Endothelial cell of umbilical vein (primary cell): Measurements from ENCODE around the gene LYRM2. TPM values are rescaled to one million over a fixed set of nuclear protein-coding genes. Genes with fewer than 3 reads are reported as not detected.

ENCODE experiments used
- BruUV-seq: library from RNA; stranded (reverse); fragments of 400-500 nt; replicated peaks from 2 replicates; lab custom pipeline; 2021; lab: Mats Ljungman, UMichigan
- CTCF ChIA-PET: fragments of 300-600, 350-600 bp; sonication (Branson Sonifier 250); formaldehyde crosslinking; loops from one replicate; lab custom pipeline; 2021; ENCODE audit warnings: antibody characterized with exemption, inconsistent platforms; lab: Charles Lee
- POLR2A ChIA-PET: fragments of 300-600, 350-600 bp; sonication (Branson Sonifier 250); formaldehyde crosslinking; loops from one replicate; lab custom pipeline; 2021; ENCODE audit warnings: antibody characterized with exemption, inconsistent platforms; lab: Charles Lee
- DNase-seq: peaks from one replicate; pipeline ENCODE4 v3.0.0-alpha.2; 2011; ENCODE audit warnings: low read depth, low spot score
- FAIRE-seq: peaks from 2 replicates; lab custom pipeline; 2011; peaks lifted over from hg19 to GRCh38; lab: Jason Lieb, UNC
- H2AFZ ChIP-seq: 2 replicates; pipeline ENCODE4 v1.6.0; 2012; ENCODE audit warnings: low read depth, low read length, control low read depth, inconsistent platforms
- H3K27ac ChIP-seq: 2 replicates; pipeline ENCODE4 v1.5.1; 2011; ENCODE audit warnings: low read depth, mild to moderate bottlenecking, control low read depth, low read length, moderate library complexity; ENCODE audit not compliant: insufficient read depth
- H3K27me3 ChIP-seq, 2 experiments: 2 replicates each; pipeline versions ENCODE4 v1.6.0 to v1.6.1; 2011; ENCODE audit warnings: low read length in 2 of 2, mixed read lengths in 1 of 2; ENCODE audit not compliant: control insufficient read depth in 2 of 2, insufficient read depth in 2 of 2
- H3K36me3 ChIP-seq, 2 experiments: 2 replicates in 1 of 2; 3 replicates in 1 of 2; pipeline ENCODE4 v1.5.1; 2011; ENCODE audit warnings: low read length in 2 of 2, mild to moderate bottlenecking in 1 of 2, moderate library complexity in 1 of 2; ENCODE audit not compliant: control insufficient read depth in 2 of 2, insufficient read depth in 2 of 2; ENCODE audit errors: extremely low read depth in 1 of 2
- H3K4me1 ChIP-seq: 3 replicates; pipeline ENCODE4 v1.5.1; 2011; ENCODE audit warnings: mild to moderate bottlenecking, low read length; ENCODE audit not compliant: control insufficient read depth, insufficient read depth; ENCODE audit errors: extremely low read depth
- H3K4me2 ChIP-seq: 2 replicates; pipeline ENCODE4 v1.6.1; 2011; ENCODE audit warnings: low read length, control low read depth, mixed read lengths; ENCODE audit not compliant: insufficient read depth
- H3K4me3 ChIP-seq, 3 experiments: fragments of 200-600 bp in 1 of 3; sonication (generic), shearing (Covaris generic) in 1 of 3; replicated peaks in 1 of 3; 2 replicates each; pipeline ENCODE4 v1.5.1; 2011 to 2016; ENCODE audit warnings: control low read depth in 3 of 3, low read length in 3 of 3, mild to moderate bottlenecking in 2 of 3, inconsistent platforms in 1 of 3, low read depth in 1 of 3, moderate library complexity in 1 of 3; ENCODE audit not compliant: insufficient read depth in 1 of 3
- H3K79me2 ChIP-seq: 2 replicates; pipeline ENCODE4 v1.6.0; 2012; ENCODE audit warnings: low read length, inconsistent platforms; ENCODE audit not compliant: control insufficient read depth, insufficient read depth
- H3K9ac ChIP-seq: replicated peaks from 2 replicates; pipeline ENCODE3; 2011; ENCODE audit warnings: low read length, control low read depth; ENCODE audit not compliant: insufficient read depth; ENCODE audit errors: extremely low read depth
- H3K9me1 ChIP-seq: replicated peaks from 3 replicates; pipeline ENCODE4 v1.6.0; 2011; ENCODE audit warnings: mild to moderate bottlenecking, low read length; ENCODE audit not compliant: control insufficient read depth, insufficient read depth; ENCODE audit errors: extremely low read depth
- H3K9me3 ChIP-seq: replicated peaks from 2 replicates; pipeline ENCODE4 v1.5.1; 2012; ENCODE audit warnings: low read length, inconsistent platforms; ENCODE audit not compliant: control insufficient read depth, insufficient read depth
- H4K20me1 ChIP-seq: replicated peaks from 2 replicates; pipeline ENCODE3; 2011; ENCODE audit warnings: mild to moderate bottlenecking, low read length; ENCODE audit not compliant: control insufficient read depth, insufficient read depth; ENCODE audit errors: extremely low read depth
- EZH2 ChIP-seq: IDR thresholded peaks from 2 replicates; pipeline ENCODE4 v1.6.1; 2012; ENCODE audit warnings: borderline replicate concordance, low read depth, mild to moderate bottlenecking, moderate library complexity, low read length, inconsistent platforms; ENCODE audit not compliant: severe bottlenecking
- FOS ChIP-seq: IDR thresholded peaks from 2 replicates; pipeline ENCODE4 v1.6.1; 2011; ENCODE audit warnings: mild to moderate bottlenecking, low read length, moderate library complexity, borderline replicate concordance; ENCODE audit not compliant: insufficient read depth
- GATA2 ChIP-seq: IDR thresholded peaks from 2 replicates; pipeline ENCODE4 v1.7.0; 2011; ENCODE audit warnings: low read depth, mild to moderate bottlenecking, moderate library complexity, mixed read lengths, low read length; ENCODE audit not compliant: insufficient read length, insufficient read depth
- JUN ChIP-seq: IDR thresholded peaks from 2 replicates; pipeline ENCODE4 v1.6.1; 2011; ENCODE audit warnings: borderline replicate concordance, low read depth; ENCODE audit not compliant: insufficient read length, insufficient read depth
- MYC ChIP-seq: IDR thresholded peaks from one replicate; pipeline ENCODE4 v1.6.1; 2011; ENCODE audit warnings: mild to moderate bottlenecking, low read depth, low read length
- POLR2A ChIP-seq: IDR thresholded peaks from 2 replicates; pipeline ENCODE4 v1.6.1; 2012; ENCODE audit warnings: low read depth, mild to moderate bottlenecking, control low read depth, low read length
- POLR2AphosphoS5 ChIP-seq: IDR thresholded peaks from 2 replicates; pipeline ENCODE4 v1.6.1; 2012; ENCODE audit warnings: low read depth, mild to moderate bottlenecking, control low read depth, low read length, moderate library complexity; ENCODE audit not compliant: insufficient read depth
- dilution Hi-C: fragments of 300-500 bp; cut with MboI; formaldehyde crosslinking; loops from one replicate; pipeline ENCODE4 v1.15.0; 2019; ENCODE audit warnings: low sequenced_read_pairs; ENCODE audit not compliant: extremely low pct_ligation_motif_present
- intact Hi-C: fragments of 100-400 bp; cut with micrococcal nuclease; formaldehyde crosslinking; loops from one replicate; pipeline ENCODE4 v1.10.0; 2022
- polyA plus RNA-seq, 4 experiments: library from polyadenylated mRNA; depleted of rRNA in 3 of 4; stranded (reverse) in 3 of 4; unstranded in 1 of 4; fragments of >200 nt; gene quantifications; 2 replicates each; pipeline versions ENCODE4 v1.2.1 to v1.2.3, GENCODE V29; 2011 to 2012; ENCODE audit warnings: missing spikeins in 1 of 4
- total RNA-seq: library from RNA; stranded (reverse); gene quantifications from 2 replicates; pipeline ENCODE4 v1.2.3, GENCODE V29; 2021
- TF ChIP-seq, protein P1 (sequence below): IDR thresholded peaks from 2 replicates; pipeline ENCODE4 v1.6.1; 2011; ENCODE audit not compliant: insufficient read depth, insufficient read length
- TF ChIP-seq, protein P2 (sequence below), 2 donors: IDR thresholded peaks; 1 replicate in 1 of 2; 2 replicates in 1 of 2; pipeline ENCODE4 v1.5.1; 2011; ENCODE audit warnings: low read length in 2 of 2, mild to moderate bottlenecking in 2 of 2, moderate library complexity in 2 of 2, control low read depth in 1 of 2, inconsistent platforms in 1 of 2, low read depth in 1 of 2; ENCODE audit not compliant: insufficient read depth in 1 of 2; ENCODE audit errors: extremely low read depth in 1 of 2

The LYRM2 gene
- total and polyA plus RNA-seq, 2 donors (not counting 3 experiments of a cell fraction or from before 2014, with no cell fraction given) = 11.8 to 41.9 TPM

GRCh38 chr6:89581689-89582088, 56.9 kb downstream of the LYRM2 start:
- H3K4me1 ChIP-seq = no peaks in the 10 kb centered on the region
- H3K79me2 ChIP-seq = no peaks in the 10 kb centered on the region
- no peaks in the 10 kb centered on the region for H4K20me1 ChIP-seq
- H3K27me3 ChIP-seq = no peaks in the 10 kb centered on the region
- POLR2A ChIA-PET = no interaction called here
- DNase-seq = no peak
- H3K36me3 ChIP-seq = no peaks in the 10 kb centered on the region
- H3K4me3 ChIP-seq = no peak overlapping the region
- FAIRE-seq = no peak
- BruUV-seq = no TSS peak
- no peak overlapping the region for H3K4me2 ChIP-seq
- intact Hi-C loops = no loop called here
- dilution Hi-C loops = no loop called here
- no peak overlapping the region for H3K27ac ChIP-seq
- H3K9me3 ChIP-seq = no peaks in the 10 kb centered on the region
- CTCF ChIA-PET = no interaction called here
- H2AFZ ChIP-seq = no peak overlapping the region
- H3K9me1 ChIP-seq = no peaks in the 10 kb centered on the region
- no peak overlapping the region for H3K9ac ChIP-seq
- no peak for TF ChIP-seq JUN
- TF ChIP-seq, protein P1, sequence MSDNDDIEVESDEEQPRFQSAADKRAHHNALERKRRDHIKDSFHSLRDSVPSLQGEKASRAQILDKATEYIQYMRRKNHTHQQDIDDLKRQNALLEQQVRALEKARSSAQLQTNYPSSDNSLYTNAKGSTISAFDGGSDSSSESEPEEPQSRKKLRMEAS = no peak
- TF ChIP-seq FOS = no peak
- TF ChIP-seq, protein P2, sequence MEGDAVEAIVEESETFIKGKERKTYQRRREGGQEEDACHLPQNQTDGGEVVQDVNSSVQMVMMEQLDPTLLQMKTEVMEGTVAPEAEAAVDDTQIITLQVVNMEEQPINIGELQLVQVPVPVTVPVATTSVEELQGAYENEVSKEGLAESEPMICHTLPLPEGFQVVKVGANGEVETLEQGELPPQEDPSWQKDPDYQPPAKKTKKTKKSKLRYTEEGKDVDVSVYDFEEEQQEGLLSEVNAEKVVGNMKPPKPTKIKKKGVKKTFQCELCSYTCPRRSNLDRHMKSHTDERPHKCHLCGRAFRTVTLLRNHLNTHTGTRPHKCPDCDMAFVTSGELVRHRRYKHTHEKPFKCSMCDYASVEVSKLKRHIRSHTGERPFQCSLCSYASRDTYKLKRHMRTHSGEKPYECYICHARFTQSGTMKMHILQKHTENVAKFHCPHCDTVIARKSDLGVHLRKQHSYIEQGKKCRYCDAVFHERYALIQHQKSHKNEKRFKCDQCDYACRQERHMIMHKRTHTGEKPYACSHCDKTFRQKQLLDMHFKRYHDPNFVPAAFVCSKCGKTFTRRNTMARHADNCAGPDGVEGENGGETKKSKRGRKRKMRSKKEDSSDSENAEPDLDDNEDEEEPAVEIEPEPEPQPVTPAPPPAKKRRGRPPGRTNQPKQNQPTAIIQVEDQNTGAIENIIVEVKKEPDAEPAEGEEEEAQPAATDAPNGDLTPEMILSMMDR (IDR thresholded peaks at IDR 0.05; ENCODE audit: extremely low read depth in 1 of 2, insufficient read depth in 1 of 2, low read depth in 1 of 2, low read length in 2 of 2) = no peak
- TF ChIP-seq GATA2 = no peak
- no peak for TF ChIP-seq POLR2A
- TF ChIP-seq MYC = no peak
- no peak for TF ChIP-seq EZH2
- no peak for TF ChIP-seq POLR2AphosphoS5
